GM12878 (cell line): ENCODE measurements around the gene RASAL2. TPM values are rescaled to one million over a fixed set of nuclear protein-coding genes. Genes with fewer than 3 reads are reported as not detected.

ENCODE experiments used
- BMI1 ChIP-seq: fragments of 450-650 bp; IDR thresholded peaks from 2 replicates; pipeline ENCODE4 v1.6.1; 2016; ENCODE audit warnings: mild to moderate bottlenecking, moderate library complexity, borderline replicate concordance
- CEBPB ChIP-seq, 2 experiments: fragments of 150-350 bp in 1 of 2; IDR thresholded peaks; 2 replicates each; pipeline ENCODE4 v1.6.1; 2012 to 2014; ENCODE audit warnings: low read depth in 2 of 2, low read length in 2 of 2, borderline replicate concordance in 1 of 2, inconsistent platforms in 1 of 2
- CHD4 ChIP-seq: fragments of 200-600 bp; sonication (generic); IDR thresholded peaks from 2 replicates; pipeline ENCODE4 v1.6.1; 2016; ENCODE audit warnings: mild to moderate bottlenecking
- CREM ChIP-seq: IDR thresholded peaks from 2 replicates; pipeline ENCODE4 v1.6.1; 2014; ENCODE audit warnings: antibody characterized with exemption, low read depth
- HCFC1 ChIP-seq: fragments of 150-350 bp; IDR thresholded peaks from 2 replicates; pipeline ENCODE4 v1.6.1; 2014; ENCODE audit warnings: low read length
- KAT2A ChIP-seq: conservative IDR thresholded peaks from 2 replicates; pipeline ENCODE4 v1.6.1; 2011; ENCODE audit warnings: low read depth, low read length; ENCODE audit not compliant: control insufficient read depth
- MYB ChIP-seq: fragments of 150-350 bp; IDR thresholded peaks from 2 replicates; pipeline ENCODE4 v1.6.1; 2014; ENCODE audit warnings: mild to moderate bottlenecking, low read depth, low read length, borderline replicate concordance
- NBN ChIP-seq: fragments of 450-650 bp; IDR thresholded peaks from 2 replicates; pipeline ENCODE4 v1.6.1; 2016
- NR2F1 ChIP-seq: fragments of 450-650 bp; conservative IDR thresholded peaks from 2 replicates; pipeline ENCODE4 v1.6.1; 2017; ENCODE audit warnings: mild to moderate bottlenecking
- POU2F2 ChIP-seq: IDR thresholded peaks from 3 replicates; pipeline ENCODE4 v1.6.1; 2011; ENCODE audit warnings: low read depth, mild to moderate bottlenecking, low read length, borderline replicate concordance
- RAD21 ChIP-seq: IDR thresholded peaks from 2 replicates; pipeline ENCODE4 v1.6.1; 2011; ENCODE audit warnings: mild to moderate bottlenecking, low read depth, low read length, moderate library complexity; ENCODE audit not compliant: insufficient read depth
- RB1 ChIP-seq: fragments of 450-650 bp; formaldehyde crosslinking; IDR thresholded peaks from 2 replicates; pipeline ENCODE4 v1.6.1; 2017; ENCODE audit warnings: mild to moderate bottlenecking, borderline replicate concordance
- RBBP5 ChIP-seq: fragments of 200-600 bp; sonication (generic); conservative IDR thresholded peaks from 2 replicates; pipeline ENCODE4 v1.6.1; 2016
- SIN3A ChIP-seq: IDR thresholded peaks from 2 replicates; pipeline ENCODE4 v1.6.1; 2012; ENCODE audit warnings: low read depth, low read length, improper control_type of control experiment
- SMARCA5 ChIP-seq: fragments of 450-650 bp; IDR thresholded peaks from 2 replicates; pipeline ENCODE4 v1.6.1; 2017; ENCODE audit warnings: mild to moderate bottlenecking
- SPI1 ChIP-seq: IDR thresholded peaks from 2 replicates; pipeline ENCODE4 v1.6.1; 2011; ENCODE audit warnings: low read depth, mild to moderate bottlenecking, low read length, moderate library complexity, borderline replicate concordance; ENCODE audit not compliant: insufficient read depth
- TARDBP ChIP-seq: IDR thresholded peaks from 2 replicates; pipeline ENCODE4 v1.6.1; 2016; ENCODE audit warnings: borderline replicate concordance
- TCF12 ChIP-seq: IDR thresholded peaks from 2 replicates; pipeline ENCODE4 v1.6.1; 2011; ENCODE audit warnings: low read depth, mild to moderate bottlenecking, low read length
- ZBED1 ChIP-seq: IDR thresholded peaks from 2 replicates; pipeline ENCODE4 v1.6.1; 2016; ENCODE audit warnings: borderline replicate concordance
- polyA plus RNA-seq, 11 experiments: library from polyadenylated mRNA; depleted of rRNA in 4 of 11; unstranded in 6 of 11; stranded (reverse) in 5 of 11; fragments of >200 nt; fragmentation: Nextera tagmentation in 4 of 11; fragmentation: Illumina TruSeq in 1 of 11; extraction: Ambion mirVana in 4 of 11; extraction: Trizol in 1 of 11; gene quantifications; 1 replicate in 1 of 11; 2 replicates in 10 of 11; pipeline versions ENCODE4 v1.2.1 to v1.2.3, GENCODE V29; 2011 to 2016; ENCODE audit warnings: inconsistent platforms in 2 of 11, missing spikeins in 2 of 11, low read depth in 1 of 11
- total RNA-seq, 4 experiments: library from RNA; depleted of rRNA in 3 of 4; stranded (reverse); fragments of >200 nt in 3 of 4; fragmentation: Illumina TruSeq in 1 of 4; extraction: Trizol in 1 of 4; gene quantifications; 2 replicates each; pipeline versions ENCODE4 v1.2.1 to v1.2.3, GENCODE V29; 2013 to 2021
- TF ChIP-seq, protein P1 (sequence below): IDR thresholded peaks from 2 replicates; pipeline ENCODE4 v1.6.1; 2012; ENCODE audit warnings: low read depth, low read length, improper control_type of control experiment
- TF ChIP-seq, protein P2 (sequence below): fragments of 450-650 bp; formaldehyde crosslinking; IDR thresholded peaks from 2 replicates; pipeline ENCODE4 v1.4.0; 2022; ENCODE audit warnings: mild to moderate bottlenecking, moderate library complexity
- TF ChIP-seq, protein P3 (sequence below): fragments of 450-650 bp; IDR thresholded peaks from 2 replicates; pipeline ENCODE4 v1.6.1; 2017; ENCODE audit warnings: borderline replicate concordance
- TF ChIP-seq, protein P4 (sequence below): fragments of 450-650 bp; IDR thresholded peaks from 2 replicates; pipeline ENCODE4 v1.6.1; 2017; ENCODE audit warnings: mild to moderate bottlenecking, moderate library complexity

RASAL2 gene
- total and polyA plus RNA-seq, 10 of the 15 experiments (the other 5 are each of a cell fraction or from before 2014, with no cell fraction given) = 0.02 to 6.9 (median 0.17) TPM; not detected in 1

DNA sequence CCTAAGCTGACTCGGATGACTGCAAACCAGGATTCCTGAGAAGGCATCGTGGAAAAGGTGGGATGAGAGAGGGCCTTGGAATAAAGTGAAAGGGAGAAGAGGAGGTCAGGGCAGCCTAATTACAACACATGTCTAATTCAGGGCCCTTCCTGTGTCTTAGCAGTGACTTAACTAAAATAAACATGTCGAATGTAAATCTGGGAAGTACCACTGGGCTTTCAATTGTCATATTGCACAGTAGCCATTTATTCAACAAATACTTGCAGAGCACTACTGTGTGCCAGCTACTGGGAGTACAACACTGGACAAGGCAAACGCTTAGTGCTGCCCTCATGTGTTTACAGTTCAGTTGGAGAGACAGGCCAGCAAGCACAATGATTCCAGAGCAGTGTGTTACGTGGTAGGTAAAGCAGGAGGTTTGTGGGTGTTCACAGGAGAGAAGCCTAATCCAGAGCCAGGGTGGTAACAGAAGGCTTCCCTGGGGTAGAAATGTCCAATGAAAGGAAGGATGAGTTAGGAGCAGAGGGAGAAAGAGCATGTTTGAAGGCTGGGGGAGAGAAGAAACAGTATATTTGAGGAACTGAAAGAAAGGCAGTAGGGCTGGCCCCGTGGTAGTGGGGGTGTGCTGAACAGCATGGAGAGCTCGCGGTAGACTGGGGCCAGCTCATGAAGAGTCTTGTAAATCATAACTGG lies 38.0 kb upstream of the RASAL2 start (continued):
- TF ChIP-seq, protein P1, sequence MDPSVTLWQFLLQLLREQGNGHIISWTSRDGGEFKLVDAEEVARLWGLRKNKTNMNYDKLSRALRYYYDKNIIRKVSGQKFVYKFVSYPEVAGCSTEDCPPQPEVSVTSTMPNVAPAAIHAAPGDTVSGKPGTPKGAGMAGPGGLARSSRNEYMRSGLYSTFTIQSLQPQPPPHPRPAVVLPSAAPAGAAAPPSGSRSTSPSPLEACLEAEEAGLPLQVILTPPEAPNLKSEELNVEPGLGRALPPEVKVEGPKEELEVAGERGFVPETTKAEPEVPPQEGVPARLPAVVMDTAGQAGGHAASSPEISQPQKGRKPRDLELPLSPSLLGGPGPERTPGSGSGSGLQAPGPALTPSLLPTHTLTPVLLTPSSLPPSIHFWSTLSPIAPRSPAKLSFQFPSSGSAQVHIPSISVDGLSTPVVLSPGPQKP = no peak
- TF ChIP-seq NR2F1 = no peak
- TF ChIP-seq RB1 = no peak
- TF ChIP-seq CHD4 = no peak
- TF ChIP-seq ZBED1 = no peak
- TF ChIP-seq RBBP5 = no peak
- TF ChIP-seq, protein P2, sequence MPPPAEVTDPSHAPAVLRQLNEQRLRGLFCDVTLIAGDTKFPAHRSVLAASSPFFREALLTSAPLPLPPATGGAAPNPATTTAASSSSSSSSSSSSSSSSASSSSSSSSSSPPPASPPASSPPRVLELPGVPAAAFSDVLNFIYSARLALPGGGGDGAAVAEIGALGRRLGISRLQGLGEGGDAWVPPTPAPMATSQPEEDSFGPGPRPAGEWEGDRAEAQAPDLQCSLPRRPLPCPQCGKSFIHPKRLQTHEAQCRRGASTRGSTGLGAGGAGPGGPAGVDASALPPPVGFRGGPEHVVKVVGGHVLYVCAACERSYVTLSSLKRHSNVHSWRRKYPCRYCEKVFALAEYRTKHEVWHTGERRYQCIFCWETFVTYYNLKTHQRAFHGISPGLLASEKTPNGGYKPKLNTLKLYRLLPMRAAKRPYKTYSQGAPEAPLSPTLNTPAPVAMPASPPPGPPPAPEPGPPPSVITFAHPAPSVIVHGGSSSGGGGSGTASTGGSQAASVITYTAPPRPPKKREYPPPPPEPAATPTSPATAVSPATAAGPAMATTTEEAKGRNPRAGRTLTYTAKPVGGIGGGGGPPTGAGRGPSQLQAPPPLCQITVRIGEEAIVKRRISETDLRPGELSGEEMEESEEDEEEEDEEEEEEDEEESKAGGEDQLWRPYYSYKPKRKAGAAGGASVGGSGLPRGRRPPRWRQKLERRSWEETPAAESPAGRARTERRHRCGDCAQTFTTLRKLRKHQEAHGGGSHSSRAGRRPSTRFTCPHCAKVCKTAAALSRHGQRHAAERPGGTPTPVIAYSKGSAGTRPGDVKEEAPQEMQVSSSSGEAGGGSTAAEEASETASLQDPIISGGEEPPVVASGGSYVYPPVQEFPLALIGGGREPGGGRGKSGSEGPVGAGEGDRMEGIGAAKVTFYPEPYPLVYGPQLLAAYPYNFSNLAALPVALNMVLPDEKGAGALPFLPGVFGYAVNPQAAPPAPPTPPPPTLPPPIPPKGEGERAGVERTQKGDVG = no peak
- TF ChIP-seq KAT2A = no peak
- TF ChIP-seq HCFC1 = no peak
- TF ChIP-seq SIN3A = no peak
- no peak for TF ChIP-seq BMI1
- no peak for TF ChIP-seq RAD21
- TF ChIP-seq MYB = no peak
- TF ChIP-seq CREM = no peak
- no peak; the same call in 1 of the 2 replicates for TF ChIP-seq SMARCA5
- TF ChIP-seq, protein P3, sequence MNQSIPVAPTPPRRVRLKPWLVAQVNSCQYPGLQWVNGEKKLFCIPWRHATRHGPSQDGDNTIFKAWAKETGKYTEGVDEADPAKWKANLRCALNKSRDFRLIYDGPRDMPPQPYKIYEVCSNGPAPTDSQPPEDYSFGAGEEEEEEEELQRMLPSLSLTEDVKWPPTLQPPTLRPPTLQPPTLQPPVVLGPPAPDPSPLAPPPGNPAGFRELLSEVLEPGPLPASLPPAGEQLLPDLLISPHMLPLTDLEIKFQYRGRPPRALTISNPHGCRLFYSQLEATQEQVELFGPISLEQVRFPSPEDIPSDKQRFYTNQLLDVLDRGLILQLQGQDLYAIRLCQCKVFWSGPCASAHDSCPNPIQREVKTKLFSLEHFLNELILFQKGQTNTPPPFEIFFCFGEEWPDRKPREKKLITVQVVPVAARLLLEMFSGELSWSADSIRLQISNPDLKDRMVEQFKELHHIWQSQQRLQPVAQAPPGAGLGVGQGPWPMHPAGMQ = no peak
- peak; percentile 92 for TF ChIP-seq NBN
- TF ChIP-seq POU2F2 = no peak
- peak; percentile 97 for TF ChIP-seq SPI1
- TF ChIP-seq CEBPB (IDR thresholded peaks at IDR 0.05; ENCODE audit: borderline replicate concordance in 1 of 2, low read depth in 2 of 2, low read length in 2 of 2) = no peak
- no peak for TF ChIP-seq TCF12
- no peak for TF ChIP-seq TARDBP
- TF ChIP-seq, protein P4, sequence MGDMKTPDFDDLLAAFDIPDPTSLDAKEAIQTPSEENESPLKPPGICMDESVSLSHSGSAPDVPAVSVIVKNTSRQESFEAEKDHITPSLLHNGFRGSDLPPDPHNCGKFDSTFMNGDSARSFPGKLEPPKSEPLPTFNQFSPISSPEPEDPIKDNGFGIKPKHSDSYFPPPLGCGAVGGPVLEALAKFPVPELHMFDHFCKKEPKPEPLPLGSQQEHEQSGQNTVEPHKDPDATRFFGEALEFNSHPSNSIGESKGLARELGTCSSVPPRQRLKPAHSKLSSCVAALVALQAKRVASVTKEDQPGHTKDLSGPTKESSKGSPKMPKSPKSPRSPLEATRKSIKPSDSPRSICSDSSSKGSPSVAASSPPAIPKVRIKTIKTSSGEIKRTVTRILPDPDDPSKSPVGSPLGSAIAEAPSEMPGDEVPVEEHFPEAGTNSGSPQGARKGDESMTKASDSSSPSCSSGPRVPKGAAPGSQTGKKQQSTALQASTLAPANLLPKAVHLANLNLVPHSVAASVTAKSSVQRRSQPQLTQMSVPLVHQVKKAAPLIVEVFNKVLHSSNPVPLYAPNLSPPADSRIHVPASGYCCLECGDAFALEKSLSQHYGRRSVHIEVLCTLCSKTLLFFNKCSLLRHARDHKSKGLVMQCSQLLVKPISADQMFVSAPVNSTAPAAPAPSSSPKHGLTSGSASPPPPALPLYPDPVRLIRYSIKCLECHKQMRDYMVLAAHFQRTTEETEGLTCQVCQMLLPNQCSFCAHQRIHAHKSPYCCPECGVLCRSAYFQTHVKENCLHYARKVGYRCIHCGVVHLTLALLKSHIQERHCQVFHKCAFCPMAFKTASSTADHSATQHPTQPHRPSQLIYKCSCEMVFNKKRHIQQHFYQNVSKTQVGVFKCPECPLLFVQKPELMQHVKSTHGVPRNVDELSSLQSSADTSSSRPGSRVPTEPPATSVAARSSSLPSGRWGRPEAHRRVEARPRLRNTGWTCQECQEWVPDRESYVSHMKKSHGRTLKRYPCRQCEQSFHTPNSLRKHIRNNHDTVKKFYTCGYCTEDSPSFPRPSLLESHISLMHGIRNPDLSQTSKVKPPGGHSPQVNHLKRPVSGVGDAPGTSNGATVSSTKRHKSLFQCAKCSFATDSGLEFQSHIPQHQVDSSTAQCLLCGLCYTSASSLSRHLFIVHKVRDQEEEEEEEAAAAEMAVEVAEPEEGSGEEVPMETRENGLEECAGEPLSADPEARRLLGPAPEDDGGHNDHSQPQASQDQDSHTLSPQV = no peak
